ENCODE results near the gene NSF.
"Not testable (repeated sequence)": the region's sequence is repeated elsewhere in the genome, so short reads cannot be mapped to it uniquely, and the experiment has no call there.

GRCh38 chr17:46793023-46793422 lies 202.6 kb downstream of the NSF start:
- TF ChIP-seq CTCF (conservative IDR thresholded peaks at IDR 0.05; ENCODE audit: low read depth, low read length); EZH2 (IDR thresholded peaks at IDR 0.05; ENCODE audit: borderline replicate concordance, low read depth, low read length, poor library complexity, severe bottlenecking): not testable (repeated sequence)

All from A673 (cell line).